Inferior parietal cortex (tissue), 1 donor: ENCODE results near the gene SPAG7.

Experiments used
- DNase-seq: peaks from one replicate; pipeline ENCODE4 v3.0.0-alpha.2; 2016; ENCODE audit errors: extremely low spot score

The SPAG7 gene

DNA sequence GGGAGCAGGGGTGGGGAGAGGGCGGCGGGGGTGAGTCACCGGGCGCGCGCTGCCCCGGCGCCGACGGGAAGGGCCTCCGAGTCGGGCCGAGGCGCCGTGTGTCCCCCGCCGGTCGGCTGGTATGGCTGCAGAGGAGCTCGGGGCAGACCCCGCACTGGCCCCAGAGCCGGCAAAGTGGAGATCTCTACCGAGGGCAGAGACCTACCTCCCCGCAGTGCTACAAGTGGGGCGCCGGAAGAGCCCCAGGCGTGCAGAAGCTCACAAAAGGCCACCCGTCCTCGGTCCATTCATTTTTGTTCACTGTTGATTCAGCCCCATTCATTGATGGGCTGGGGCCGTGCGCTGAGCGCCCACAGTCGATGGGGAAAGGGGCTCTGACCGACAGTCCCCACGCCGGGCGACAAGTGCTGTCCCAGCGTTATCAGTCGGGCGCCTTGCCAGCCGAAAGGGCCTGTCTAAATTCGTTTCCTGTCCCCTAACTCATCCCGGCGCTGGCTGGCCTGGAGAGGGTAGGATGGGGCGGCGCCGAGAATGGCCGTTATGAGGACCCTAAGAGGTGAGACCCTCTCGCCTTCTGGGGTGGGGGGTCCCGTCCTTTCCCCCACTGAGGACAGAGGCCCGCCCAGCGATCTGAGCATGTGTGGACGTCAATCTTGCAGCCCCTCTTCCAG, 17.4 kb downstream of the SPAG7 start:
- DNase-seq: no peak

DNA sequence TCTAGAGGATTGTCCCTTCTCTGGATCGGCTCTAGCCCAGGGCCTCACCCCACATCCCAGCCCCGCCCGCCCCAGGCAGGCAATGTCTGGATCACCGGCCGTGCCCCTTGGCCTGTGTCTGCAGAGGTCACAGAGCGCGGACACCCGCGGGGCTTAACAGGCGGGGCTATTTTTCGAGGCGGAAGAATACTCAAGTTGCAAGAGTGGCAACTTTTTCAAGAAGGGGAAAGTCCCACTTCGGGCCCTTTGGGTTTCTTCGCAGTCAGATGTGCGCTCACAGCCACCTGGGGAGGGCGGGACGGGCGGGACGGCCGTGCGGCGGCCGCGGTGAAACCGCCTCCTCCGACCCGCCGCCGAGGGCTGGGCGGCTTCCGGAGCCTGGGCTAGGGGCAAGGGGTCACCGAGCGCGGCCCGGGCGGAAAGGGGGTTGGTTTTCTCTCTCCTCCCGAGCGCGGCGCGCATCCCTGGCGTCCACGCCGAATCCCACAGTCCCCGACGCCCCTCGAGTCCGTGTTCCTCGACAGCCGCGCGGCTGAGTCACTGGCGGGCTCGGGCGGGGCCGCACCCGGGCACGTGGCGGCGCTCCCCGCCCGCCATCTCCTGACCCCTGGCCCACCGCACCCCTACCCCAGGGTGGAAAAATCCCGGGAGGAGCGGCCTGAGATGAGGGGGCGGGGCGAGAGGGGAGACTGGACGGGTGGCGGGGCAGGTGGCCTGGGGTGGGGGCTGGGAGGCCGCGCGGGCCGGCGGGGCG, 18.1 kb downstream of the SPAG7 start:
- DNase-seq: peak; percentile 39

DNA sequence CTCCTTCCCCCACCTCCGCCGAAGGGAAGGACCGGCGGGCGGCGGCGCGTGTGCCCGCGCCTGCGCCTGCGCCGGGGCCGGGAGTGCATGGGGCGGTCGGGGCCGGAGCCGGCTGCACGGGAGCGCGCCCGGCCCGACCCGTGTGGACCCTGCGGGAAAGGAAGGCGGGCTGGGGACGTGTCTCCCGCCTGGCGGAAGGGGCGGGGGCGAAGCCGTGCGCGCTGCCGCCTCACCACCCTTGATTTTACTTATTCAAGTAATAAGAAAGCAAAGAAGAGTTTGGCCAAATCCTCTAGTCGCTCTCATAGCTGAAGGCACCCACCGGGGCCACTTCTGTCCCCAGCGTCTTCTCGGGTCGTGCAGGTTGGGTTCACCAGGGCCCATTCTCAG, 18.7 kb downstream of the SPAG7 start:
- no peak for DNase-seq

DNA sequence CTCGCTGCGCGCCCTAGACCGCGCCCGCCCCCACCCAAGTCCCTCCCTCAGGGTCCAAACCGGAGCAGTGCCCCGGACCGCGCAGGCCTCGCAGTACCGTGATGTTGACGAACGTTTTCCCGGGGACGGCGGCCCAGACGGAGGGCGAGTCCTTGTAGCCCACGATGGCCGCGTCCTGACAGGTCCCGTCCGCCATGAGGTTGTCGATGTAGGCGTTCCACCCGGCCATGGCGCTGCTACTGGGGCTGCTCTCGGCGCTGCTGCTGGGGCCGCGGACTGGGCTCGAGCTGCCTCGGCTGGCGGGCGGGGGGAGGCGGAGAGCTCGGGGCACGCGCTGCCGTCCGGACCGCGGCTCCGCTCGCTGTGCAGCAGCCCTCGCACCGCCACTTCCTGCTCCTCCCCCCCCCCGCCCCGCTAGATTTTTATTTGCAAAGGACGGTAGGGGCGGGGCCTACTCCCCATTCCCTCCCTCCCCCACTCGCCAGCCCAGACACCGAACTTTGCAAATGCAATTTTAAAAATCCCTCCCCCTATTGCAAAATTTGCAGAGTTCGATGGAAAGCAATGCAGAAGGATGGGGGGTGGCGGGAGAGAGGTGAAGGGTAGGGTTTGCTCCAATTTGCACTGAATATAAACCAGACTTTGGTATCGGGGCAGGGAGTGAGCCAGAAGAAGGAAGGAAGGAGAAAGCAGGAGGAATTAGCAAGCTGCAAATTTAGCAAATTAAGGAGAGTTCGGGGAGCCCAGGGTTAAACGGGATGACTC, 19.3 kb downstream of the SPAG7 start, which contains the start of gene PFN1:
Gene PFN1, minus strand, starts transcription at position 365 of the 765 bp plus-strand sequence. Its CDS starts 136 bp downstream, at position 229.
- peak; percentile 78 for DNase-seq

DNA sequence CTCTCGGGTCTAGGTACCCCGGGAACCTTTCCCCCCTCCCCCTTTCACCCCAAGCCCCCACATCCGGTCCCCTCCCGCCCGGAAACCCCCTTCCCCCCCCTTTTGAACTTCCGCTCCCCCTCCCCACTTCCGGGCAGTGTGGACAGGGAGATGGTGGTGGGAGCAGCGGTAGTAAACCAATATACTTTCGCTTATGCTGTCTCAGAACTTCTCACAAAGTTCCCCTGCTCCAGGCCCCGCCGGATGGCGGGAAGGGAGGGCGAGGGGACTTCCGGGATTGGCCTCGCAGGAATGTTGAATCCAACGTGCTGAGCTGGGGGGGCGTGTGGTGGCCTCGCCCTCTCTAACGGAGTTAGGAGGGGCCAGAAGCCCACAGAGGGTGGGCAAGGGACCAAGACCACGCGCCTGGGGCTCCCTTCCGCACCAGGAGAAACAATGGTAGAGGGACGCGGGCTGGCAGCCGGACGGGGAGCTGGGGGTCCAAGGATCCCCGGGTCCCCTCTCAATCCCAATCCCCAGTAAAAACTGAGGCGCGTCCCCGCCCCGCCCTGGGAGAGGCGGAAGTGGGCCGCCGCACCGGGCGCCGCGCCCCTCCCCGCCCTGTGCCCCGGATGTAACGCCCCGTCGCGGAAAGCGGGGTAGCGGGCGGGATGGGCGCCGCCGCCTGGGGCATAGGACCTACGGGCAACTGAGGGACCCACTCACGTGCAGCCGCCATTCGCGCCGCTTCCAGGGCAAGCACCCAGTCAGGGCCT, 20.0 kb downstream of the SPAG7 start:
- DNase-seq: no peak

DNA sequence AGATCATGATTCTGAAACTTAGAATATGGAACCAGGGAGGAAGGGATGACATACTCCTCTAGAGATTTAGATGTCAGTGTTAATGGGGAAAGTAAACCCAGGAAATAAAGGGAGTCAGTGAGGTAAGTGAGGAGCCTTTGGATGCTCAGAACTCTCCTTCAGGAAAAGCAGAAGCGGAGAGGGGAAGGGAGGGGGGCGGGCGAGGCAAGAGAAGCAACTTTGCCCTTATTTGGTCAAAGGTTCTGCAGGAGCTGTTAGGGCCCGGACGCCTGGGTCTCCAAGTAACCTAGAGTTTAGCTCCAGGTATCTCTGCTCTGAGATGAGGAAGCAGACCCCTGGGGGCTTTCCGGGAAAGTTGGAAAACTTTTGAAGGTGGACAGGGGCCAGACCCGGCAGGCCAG, 20.6 kb downstream of the SPAG7 start:
- no peak for DNase-seq

DNA sequence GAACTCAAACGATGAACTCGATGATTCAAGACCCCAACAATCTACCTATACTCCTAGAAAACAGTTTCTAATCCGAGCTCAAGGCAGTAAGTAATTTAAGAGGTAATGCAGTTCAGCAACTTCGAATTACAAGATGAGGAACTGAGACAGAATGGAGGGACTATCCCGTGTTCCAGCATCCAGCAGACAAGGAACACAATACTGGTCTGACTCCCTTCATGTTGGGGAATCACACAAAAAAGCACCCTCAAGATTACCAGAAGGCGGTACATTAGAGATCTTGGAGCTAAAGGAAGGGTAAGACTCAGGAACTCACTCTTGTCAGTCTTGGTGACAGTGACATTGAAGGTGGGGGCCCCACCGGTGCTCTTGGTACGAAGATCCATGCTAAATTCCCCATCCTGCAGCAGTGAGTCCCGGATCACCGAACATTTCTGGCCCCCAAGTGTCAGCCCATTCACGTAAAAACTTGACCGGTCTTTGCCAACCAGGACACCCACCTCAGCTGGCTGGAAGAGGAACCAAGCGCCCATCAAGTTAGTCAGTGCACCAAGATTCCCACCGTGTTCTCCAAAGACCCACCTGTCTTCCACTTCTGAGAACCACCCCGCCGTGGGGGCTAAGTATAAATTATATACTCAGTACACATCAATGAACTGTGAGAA, 21.2 kb downstream of the SPAG7 start:
- DNase-seq: no peak

DNA sequence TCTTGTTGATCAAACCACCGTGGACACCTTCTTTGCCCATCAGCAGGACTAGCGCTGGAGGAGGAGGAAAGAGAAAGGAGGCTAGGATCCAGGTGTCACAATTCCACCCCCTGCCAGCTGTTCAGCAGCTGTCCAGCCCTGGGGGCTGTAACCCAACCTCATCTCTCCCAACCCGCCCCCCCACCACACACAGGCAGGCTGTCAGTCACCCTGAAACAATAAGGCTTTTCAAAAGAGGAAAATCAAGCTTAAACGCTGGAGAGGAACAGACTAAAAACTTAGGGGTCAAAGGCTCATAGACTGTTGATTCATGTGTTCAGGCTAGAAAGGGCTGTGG, 21.7 kb downstream of the SPAG7 start:
- DNase-seq: no peak

DNA sequence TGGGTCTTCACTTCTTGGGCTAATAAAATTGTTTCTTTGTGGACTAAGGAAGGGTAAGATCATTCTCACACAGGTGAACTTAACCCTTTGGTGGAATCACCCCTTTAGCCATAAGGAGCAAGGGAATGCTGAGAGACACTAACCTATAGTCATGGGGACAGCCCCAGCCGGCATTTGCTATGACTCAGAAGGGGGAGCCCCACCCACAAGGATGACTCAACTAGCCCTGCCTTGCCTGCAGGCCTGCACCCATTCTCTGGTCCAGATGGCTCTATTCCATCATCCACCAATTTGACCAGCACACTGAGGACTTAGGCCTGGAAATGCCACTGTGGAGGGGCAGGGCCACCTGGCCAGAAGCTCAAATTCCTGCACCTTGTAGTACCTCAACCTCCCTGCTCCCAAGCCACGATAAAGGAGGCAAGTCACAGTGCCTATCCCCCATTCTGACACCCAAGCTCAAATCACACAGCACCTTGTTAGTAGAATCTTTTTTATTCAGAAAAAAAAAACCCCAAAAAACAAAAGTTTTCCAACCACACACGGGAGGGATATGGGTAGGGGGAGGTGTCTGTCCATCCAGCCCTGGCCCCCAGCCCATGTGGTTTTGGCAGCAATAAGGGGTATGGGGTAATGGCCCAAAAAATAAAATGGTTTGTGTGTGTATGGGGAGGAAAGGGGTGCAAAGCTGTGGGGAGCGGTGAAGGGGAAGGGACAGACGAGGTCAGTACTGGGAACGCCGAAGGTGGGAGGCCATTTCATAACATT, 22.3 kb downstream of the SPAG7 start:
- DNase-seq: peak; percentile 47

DNA sequence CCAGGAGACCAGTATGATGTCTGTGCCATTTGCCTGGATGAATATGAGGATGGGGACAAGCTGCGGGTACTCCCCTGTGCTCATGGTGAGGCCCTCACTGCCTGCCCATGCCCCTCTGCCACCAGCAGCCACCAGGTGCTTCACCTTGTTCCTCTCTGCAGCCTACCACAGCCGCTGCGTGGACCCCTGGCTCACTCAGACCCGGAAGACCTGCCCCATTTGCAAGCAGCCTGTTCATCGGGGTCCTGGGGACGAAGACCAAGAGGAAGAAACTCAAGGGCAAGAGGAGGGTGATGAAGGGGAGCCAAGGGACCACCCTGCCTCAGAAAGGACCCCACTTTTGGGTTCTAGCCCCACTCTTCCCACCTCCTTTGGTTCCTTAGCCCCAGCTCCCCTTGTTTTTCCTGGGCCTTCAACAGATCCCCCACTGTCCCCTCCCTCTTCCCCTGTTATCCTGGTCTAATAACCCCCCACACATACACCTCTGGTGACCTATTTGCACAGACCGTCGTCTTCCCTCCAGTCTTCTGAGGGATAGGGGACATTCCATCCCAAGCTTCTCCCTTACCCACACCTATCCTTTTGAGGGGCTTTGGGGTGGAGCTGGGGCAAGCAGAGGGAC, 23.0 kb downstream of the SPAG7 start:
- no peak for DNase-seq

DNA sequence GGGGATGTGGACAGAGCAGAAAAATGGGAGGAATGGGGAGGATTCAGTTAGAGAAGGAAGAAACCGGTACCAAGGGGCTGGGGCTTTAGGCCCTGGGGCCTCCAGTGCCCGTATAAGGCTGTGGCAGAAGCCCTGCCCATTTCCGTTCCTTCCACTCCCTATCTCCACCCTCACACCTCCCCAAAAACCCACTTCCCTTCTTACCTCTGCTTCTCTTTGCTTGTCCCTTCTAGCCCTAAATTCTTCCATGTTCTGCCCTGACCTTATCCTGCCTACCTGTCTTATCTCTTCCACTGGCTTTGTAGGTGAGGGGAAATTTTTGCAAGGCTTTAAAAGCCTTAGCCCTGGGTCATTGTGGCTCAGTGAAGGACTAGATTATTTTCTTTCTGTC, 23.5 kb downstream of the SPAG7 start:
- DNase-seq: no peak

DNA sequence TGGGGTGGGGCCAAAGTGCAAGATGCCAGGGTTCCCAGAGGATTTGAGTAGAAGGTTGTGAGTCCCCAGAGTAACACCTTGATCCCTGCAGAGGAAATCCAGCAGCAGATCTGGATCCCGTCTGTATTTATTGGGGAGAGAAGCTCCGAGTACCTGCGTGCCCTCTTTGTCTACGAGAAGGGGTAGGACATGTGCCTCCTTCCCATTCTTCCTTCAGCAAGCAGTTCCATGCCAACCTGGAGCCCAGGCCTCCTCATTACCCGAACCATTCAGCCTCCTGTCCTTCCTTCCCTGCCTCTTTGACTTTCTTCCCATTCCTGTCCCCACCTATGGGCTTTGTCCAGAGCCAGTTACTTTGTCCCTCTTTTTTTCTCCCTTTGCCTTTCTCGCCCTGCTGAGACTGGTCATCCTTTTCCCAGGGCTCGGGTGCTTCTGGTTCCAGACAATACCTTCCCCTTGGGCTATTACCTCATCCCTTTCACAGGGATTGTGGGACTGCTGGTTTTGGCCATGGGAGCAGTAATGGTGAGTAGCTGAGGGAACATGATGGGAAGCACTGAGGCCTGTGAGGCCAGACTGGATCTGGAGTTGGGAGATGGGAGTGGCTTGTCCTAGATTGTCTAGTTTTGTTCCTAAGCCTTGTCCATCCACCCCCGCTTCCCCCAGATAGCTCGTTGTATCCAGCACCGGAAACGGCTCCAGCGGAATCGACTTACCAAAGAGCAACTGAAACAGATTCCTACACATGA, 24.7 kb downstream of the SPAG7 start:
- DNase-seq: no peak

DNA sequence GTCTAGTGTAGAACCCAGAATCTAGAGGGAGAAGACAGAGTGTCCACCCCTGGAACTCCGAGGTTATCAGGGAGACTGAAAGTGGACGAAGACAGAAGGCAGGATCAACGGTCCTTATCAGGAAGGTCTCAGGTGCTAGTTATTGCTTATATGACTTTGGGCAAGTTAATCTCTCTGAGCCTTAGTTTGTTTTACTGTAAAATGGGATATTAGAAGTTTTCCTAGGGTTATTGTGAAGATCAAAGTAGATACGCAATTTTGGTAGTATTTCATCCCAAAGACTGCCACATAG, 26.4 kb downstream of the SPAG7 start:
- no peak for DNase-seq

DNA sequence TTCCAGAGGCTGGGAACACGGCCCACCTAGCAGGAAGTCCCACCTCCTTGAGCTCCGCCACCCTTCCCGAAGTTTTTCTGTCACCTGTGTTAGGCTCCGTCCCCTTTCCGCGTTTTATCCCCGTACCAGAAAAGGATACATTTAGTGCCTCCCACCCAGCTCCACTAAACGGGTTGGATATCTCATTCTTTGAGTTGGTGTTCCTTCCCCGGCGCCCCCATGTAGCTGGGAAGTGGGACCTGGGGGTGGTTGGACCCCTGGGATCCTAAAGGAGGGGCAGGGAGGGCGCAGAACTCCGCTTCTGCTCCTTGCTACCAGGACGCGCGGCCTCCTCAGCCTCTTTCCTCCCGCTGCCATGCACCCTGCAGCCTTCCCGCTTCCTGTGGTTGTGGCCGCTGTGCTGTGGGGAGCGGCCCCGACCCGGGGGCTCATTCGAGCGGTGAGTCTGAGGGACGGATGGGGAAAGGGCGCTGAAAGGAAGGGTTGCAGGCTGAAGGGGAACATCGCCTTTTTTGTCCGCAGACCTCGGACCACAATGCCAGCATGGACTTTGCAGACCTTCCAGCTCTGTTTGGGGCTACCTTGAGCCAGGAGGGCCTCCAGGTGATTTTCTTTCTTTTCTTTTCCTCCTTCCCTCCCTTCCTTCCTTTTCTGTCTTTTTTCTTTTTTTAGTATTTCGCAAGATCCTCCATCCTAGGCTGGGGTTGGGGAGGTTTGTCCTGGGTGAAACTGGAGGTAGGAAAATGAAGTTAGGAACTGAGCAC, 26.9 kb downstream of the SPAG7 start:
- DNase-seq: no peak

DNA sequence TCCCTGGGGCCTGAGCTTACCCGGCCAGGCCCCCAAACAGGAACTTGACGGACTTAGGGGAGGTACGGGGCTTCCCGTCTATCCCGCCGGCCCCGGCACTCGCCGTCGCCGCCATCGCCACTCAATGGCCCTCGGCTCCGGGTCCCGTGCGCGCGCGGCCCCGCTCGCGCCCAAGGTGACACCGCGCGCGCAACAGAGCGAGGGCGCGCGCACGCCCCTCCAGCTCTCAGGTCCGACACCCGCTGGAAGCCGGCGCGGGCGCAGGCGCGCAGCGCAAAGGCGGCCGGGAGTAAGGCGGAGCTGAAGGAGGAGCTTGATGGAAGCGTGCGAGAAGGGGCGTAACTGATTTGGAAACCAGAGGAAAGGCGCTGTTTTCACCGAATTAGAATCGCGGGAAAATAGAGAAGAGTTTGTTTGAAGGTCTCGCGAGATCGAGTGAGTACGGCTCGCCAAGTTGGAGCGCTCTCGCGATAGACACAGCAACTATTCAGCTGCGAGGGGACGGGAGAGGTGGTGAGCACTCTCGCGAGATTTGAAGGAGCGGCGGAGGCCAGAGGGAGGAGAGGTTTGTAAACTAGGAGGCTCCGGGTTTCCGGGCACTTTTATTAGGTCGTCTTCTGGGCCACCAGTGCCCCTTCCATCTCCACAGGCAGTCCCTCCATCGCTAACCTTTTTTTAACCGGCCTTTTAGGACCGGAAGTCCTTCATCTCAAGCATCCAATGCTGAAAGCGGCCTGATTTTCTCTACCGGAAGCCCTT, 27.6 kb downstream of the SPAG7 start, which contains the start of the genes RNF167 and SLC25A11:
Gene RNF167, plus strand, starts transcription at position 473 of the 759 bp plus-strand sequence. CDS start 642 bp downstream, outside the sequence.
Gene SLC25A11, minus strand, starts transcription at position 251 of the 759 bp plus-strand sequence. Its CDS starts 136 bp downstream, at position 115.
- DNase-seq: peak; percentile 99

DNA sequence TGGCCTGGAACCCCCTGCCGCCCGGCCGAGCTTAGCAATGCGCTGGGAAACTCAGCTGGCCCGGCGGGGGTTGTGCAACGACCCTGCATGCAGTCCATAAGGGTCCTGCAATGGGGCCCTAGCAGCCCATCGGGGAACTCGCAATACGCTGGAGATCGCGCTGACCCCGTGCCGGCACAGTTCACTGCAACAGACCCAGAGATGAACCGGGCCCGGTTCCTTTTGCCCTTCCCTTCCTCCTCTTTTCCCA, 28.1 kb downstream of the SPAG7 start:
- DNase-seq: no peak

DNA sequence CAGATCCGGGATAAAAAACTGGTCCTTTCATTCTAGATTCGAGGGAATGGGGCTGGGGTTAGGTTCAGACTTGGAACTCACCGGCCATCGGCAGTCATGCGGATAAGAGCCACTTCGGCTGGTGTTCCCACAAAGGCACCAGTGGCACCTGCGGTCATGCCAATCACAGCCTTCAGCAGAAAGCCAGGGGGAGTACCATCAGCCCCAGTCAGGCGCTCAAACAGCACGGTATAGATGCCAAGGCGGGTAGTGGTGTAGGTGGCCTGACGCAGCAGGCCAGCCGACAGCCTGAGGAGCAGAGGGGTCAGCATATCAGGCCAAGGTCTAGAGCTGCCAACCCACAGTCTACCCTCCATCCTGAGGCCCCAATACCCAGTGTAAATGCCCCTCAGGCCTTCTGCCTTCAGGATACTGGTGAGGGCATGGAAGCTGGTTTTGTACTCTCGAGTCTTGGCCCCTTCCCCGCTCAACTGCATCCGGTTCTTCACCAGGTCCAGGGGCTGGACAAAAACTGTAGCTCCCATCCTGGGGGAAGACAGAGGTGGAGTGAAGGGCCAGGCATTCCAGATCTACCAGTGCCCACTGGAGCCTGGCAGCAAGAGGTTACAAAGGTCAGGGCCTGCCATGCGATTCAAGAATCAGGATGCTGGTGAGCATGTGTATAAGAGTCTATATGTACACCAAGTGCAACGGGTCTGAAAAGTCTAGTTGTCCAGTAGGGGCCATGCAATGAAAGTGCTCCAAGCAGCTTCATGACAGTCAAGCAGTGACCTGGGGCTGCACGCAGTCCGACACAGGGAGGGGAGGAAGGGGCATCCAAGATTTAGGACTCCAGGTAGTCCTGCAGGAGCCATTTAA, 28.7 kb downstream of the SPAG7 start:
- DNase-seq: no peak
